ENCODE measurements around the gene TRAF2.
"Not testable (repeated sequence)": the region's sequence is repeated elsewhere in the genome, so short reads cannot be mapped to it uniquely, and the experiment has no call there.

Gene TRAF2

GRCh38 chr9:136880651-136881050, 5.7 kb upstream of the TRAF2 start:
- Histone ChIP-seq H3K4me2 (ENCODE audit: low read length) (no peak overlapping the region), H4K20me1 (ENCODE audit: insufficient read depth, low read length) (no peaks in the 10 kb centered on the region)

GRCh38 chr9:136881691-136882108, 4.6 kb upstream of the TRAF2 start:
- Histone ChIP-seq H3K9me3 (ENCODE audit: insufficient read depth, low read length) (no peaks in the 10 kb centered on the region), H3K27me3 (ENCODE audit: low read depth, low read length) (no peaks in the 10 kb centered on the region), H3K4me3 (ENCODE audit: low read length) (peak overlapping the region; percentile 76), H3K4me1 (ENCODE audit: low read length) (peaks cover 30% of the 10 kb centered on the region), H3K36me3 (replicated peaks; ENCODE audit: low read depth, low read length) (peaks cover 3% of the 10 kb centered on the region), H3K4me2 (ENCODE audit: low read length) (peak overlapping the region; percentile 98), H3K9ac (ENCODE audit: low read length) (peak overlapping the region; percentile 72), H2AFZ (ENCODE audit: low read depth, low read length) (no peak overlapping the region), H3K27ac (ENCODE audit: low read length) (peak overlapping the region; percentile 65), H3K79me2 (ENCODE audit: low read length) (peaks cover 9% of the 10 kb centered on the region), H4K20me1 (ENCODE audit: insufficient read depth, low read length) (no peaks in the 10 kb centered on the region)
- no peak for TF ChIP-seq CTCF (IDR thresholded peaks at IDR 0.05; ENCODE audit: low read depth, low read length)
- TF ChIP-seq EZH2phosphoT487 (IDR thresholded peaks at IDR 0.05; ENCODE audit: low read depth), result no peak

More at GRCh38 chr9:136880651-136881050, 5.7 kb upstream of the TRAF2 start:
- Histone ChIP-seq H3K9ac (ENCODE audit: low read length) (no peak overlapping the region), H3K27ac (ENCODE audit: low read length) (no peak overlapping the region), H3K9me3 (ENCODE audit: insufficient read depth, low read length) (no peaks in the 10 kb centered on the region), H3K79me2 (ENCODE audit: low read length) (peaks cover 5% of the 10 kb centered on the region; the same call in 1 of the 2 replicates), H3K4me3 (ENCODE audit: low read length) (no peak overlapping the region), H2AFZ (ENCODE audit: low read depth, low read length) (no peak overlapping the region), H3K36me3 (replicated peaks; ENCODE audit: low read depth, low read length) (peaks cover 3% of the 10 kb centered on the region), H3K4me1 (ENCODE audit: low read length) (peaks cover 30% of the 10 kb centered on the region), H3K27me3 (ENCODE audit: low read depth, low read length) (no peaks in the 10 kb centered on the region)
- TF ChIP-seq CTCF (IDR thresholded peaks at IDR 0.05; ENCODE audit: low read depth, low read length), result no peak
- TF ChIP-seq EZH2phosphoT487 (IDR thresholded peaks at IDR 0.05; ENCODE audit: low read depth), result no peak

- Histone ChIP-seq H3K9me3 (ENCODE audit: insufficient read depth, low read length) (no peaks in the 10 kb centered on the region), H4K20me1 (ENCODE audit: insufficient read depth, low read length) (peaks cover 4% of the 10 kb centered on the region; the same call in 1 of the 2 replicates), H3K4me1 (ENCODE audit: low read length) (peaks cover 30% of the 10 kb centered on the region), H2AFZ (ENCODE audit: low read depth, low read length) (peak overlapping the region; percentile 34; the same call in 1 of the 2 replicates), H3K4me2 (ENCODE audit: low read length) (peak overlapping the region; percentile 98), H3K4me3 (ENCODE audit: low read length) (peak overlapping the region; percentile 76), H3K27ac (ENCODE audit: low read length) (peak overlapping the region; percentile 65), H3K9ac (ENCODE audit: low read length) (peak overlapping the region; percentile 72), H3K79me2 (ENCODE audit: low read length) (peaks cover 15% of the 10 kb centered on the region), H3K27me3 (ENCODE audit: low read depth, low read length) (no peaks in the 10 kb centered on the region), H3K36me3 (replicated peaks; ENCODE audit: low read depth, low read length) (peaks cover 3% of the 10 kb centered on the region)
- TF ChIP-seq EZH2phosphoT487 (IDR thresholded peaks at IDR 0.05; ENCODE audit: low read depth) (no peak), CTCF (IDR thresholded peaks at IDR 0.05; ENCODE audit: low read depth, low read length) (no peak)
These were observed 4.0 kb upstream of the TRAF2 start for GRCh38 chr9:136882109-136882946.

- H3K9me3 ChIP-seq (ENCODE audit: insufficient read depth, low read length); H3K36me3 ChIP-seq (replicated peaks; ENCODE audit: low read depth, low read length); H3K27me3 ChIP-seq (ENCODE audit: low read depth, low read length); H4K20me1 ChIP-seq (ENCODE audit: insufficient read depth, low read length): not testable (repeated sequence)
- peaks cover 30% of the 10 kb centered on the region for H3K4me1 ChIP-seq (ENCODE audit: low read length)
- H3K9ac ChIP-seq (ENCODE audit: low read length), result peak overlapping the region; percentile 72; the same call in 1 of the 2 replicates
- H2AFZ ChIP-seq (ENCODE audit: low read depth, low read length), result 0 out of 2 replicates have a peak overlapping the region, but pooled peaks have one; percentile 34
- peaks cover 21% of the 10 kb centered on the region for H3K79me2 ChIP-seq (ENCODE audit: low read length)
- H3K4me2 ChIP-seq (ENCODE audit: low read length), result peak overlapping the region; percentile 98
- peak overlapping the region; percentile 76; the same call in 1 of the 2 replicates for H3K4me3 ChIP-seq (ENCODE audit: low read length)
- H3K27ac ChIP-seq (ENCODE audit: low read length), result peak overlapping the region; percentile 65
These were observed 3.4 kb upstream of the TRAF2 start for GRCh38 chr9:136882947-136883283.

- H3K9ac ChIP-seq (ENCODE audit: low read length); H3K9me3 ChIP-seq (ENCODE audit: insufficient read depth, low read length); H3K27ac ChIP-seq (ENCODE audit: low read length); H3K36me3 ChIP-seq (replicated peaks; ENCODE audit: low read depth, low read length); H3K4me2 ChIP-seq (ENCODE audit: low read length); H3K27me3 ChIP-seq (ENCODE audit: low read depth, low read length); H2AFZ ChIP-seq (ENCODE audit: low read depth, low read length); H3K4me3 ChIP-seq (ENCODE audit: low read length): not testable (repeated sequence)
- peaks cover 30% of the 10 kb centered on the region for H3K4me1 ChIP-seq (ENCODE audit: low read length)
- H4K20me1 ChIP-seq (ENCODE audit: insufficient read depth, low read length), result peaks cover 11% of the 10 kb centered on the region
- H3K79me2 ChIP-seq (ENCODE audit: low read length), result peaks cover 29% of the 10 kb centered on the region
These were observed 2.6 kb upstream of the TRAF2 start for GRCh38 chr9:136883670-136884069.
